ENCODE data around the gene PRPH.

Gene PRPH

DNA sequence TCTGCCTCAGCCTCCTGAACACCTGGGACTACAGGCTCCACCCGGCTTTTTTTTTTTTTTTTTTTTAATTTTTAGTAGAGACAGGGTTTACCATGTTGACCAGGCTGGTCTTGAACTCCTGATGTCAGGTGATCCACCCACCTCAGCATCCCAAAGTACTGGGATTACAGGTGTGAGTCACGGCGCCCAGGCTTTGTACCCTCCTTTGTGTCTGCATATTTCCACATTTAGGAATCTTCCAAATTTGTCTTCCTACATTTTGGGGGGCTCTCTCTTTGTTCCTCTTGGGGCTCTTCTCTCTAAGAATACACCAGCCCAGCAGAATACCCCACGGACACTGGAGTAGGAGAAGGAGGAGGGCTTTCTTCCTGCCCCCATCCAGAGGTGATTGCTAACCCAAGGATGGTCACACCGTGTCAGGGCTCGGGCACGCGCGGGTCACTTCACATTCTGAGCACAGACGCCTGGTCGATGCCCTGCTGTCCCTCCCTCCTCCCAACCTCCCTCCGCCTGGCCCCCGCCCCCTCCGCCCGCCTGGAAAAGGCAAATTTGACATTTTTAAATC lies 49.6 kb downstream of the PRPH start:
- peaks cover 64% of the 10 kb centered on the region for H3K4me1 ChIP-seq
- no peaks in the 10 kb centered on the region for H3K36me3 ChIP-seq
- no peak for TF ChIP-seq Cebpa-rat (IDR thresholded peaks at IDR 0.05)
- peaks cover 80% of the 10 kb centered on the region for H4K20me1 ChIP-seq
- no peaks in the 10 kb centered on the region for H3K9me3 ChIP-seq
- H3K4me3 ChIP-seq: peak overlapping the region; percentile 65
- no peak overlapping the region for H3K27ac ChIP-seq
- H3K4me2 ChIP-seq: peak overlapping the region; percentile 99
- H3K9ac ChIP-seq: no peak overlapping the region
- H3K27me3 ChIP-seq: peaks cover 94% of the 10 kb centered on the region

DNA sequence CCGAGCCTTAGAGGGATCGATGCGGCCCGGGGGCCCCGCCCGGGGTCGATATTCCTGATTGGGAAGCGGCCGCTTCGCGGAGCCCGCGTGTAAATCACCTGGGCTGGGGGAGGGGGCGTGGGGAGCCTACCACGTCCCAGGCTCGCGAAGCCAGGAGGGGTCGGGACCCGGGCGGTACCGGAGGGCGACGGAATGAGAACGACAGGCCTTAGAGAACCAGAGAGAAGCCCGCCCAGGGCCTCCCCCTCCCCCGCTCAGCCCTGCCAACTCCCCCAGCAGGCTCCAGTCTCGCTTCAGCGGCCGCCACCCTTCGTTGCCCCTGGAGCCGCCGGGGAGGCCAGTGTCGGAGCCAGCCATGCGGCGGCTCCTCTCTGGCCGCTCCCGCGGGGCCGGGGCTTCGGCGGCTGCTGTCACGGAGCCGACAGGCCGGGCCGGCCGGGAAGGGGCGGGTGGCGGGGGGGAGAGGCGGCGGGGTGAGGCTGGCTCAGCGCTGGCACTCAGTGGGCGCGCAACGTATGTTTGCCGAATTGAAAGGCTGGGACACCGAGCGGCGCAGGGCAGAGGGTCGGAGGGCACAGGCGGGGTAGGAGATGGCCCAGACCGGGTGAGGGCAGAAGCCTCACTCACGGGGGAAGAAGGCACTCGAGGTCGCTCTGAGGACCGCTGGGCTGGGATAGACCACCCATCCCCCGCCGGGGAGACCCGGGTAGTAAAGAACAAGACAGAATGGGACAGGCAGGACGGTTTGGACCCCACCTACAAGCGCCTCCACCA lies 50.3 kb downstream of the PRPH start:
- Histone ChIP-seq H3K9me3 (no peaks in the 10 kb centered on the region), H3K27ac (no peak overlapping the region), H3K27me3 (peaks cover 87% of the 10 kb centered on the region), H3K9ac (peak overlapping the region; percentile 38; the same call in 1 of the 2 replicates), H3K36me3 (no peaks in the 10 kb centered on the region), H3K4me3 (peak overlapping the region; percentile 65), H4K20me1 (peaks cover 74% of the 10 kb centered on the region), H3K4me2 (peak overlapping the region; percentile 99), H3K4me1 (peaks cover 64% of the 10 kb centered on the region)
- no peak for TF ChIP-seq Cebpa-rat (IDR thresholded peaks at IDR 0.05)

DNA sequence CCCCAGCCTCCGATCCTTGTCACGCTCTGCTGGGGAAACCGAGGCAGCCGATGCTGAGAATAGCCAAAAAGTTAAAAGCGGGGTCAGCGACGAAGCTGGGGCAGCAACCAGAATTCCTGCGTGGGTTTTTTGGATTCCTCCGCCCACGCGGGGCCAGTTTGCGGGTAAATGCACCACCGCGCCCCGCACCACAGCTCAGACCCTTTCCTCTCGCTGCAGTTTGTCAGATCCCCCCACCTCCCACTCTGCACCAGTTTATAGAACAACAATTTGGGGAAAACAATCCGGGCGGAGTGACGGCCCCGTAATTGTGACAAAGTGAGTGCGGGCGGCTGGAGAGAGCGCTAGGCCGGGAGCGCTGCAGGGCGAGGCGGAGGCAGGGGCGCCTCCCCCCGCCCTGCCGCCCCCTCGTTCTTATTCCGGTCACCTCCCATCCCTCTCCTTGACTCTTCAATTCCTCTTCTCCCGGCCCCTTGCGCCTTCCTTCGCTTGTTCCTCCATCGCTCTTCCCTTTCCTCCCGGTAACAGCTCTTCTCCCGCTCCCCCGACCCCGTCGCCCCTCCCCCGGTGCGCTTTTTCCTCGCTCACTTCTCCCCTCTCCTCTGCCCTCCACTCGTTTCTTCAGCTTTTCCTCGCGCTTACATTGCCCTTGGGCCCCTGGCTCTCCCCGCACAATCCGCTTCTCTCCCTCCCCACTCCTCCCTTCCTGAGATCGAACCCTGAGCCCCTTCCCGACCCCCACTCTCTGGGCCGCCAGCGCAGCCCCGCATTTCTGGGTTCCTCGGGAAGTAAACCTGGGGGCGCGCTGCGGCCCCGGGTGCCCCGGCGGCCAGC lies 51.1 kb downstream of the PRPH start:
- Histone ChIP-seq H3K27me3 (peaks cover 79% of the 10 kb centered on the region), H3K9me3 (no peaks in the 10 kb centered on the region), H3K9ac (peak overlapping the region; percentile 38; the same call in 1 of the 2 replicates), H3K4me2 (peak overlapping the region; percentile 99), H3K36me3 (no peaks in the 10 kb centered on the region), H3K27ac (no peak overlapping the region), H3K4me3 (peak overlapping the region; percentile 65), H3K4me1 (peaks cover 64% of the 10 kb centered on the region), H4K20me1 (peaks cover 66% of the 10 kb centered on the region)
- TF ChIP-seq Cebpa-rat (IDR thresholded peaks at IDR 0.05): no peak

DNA sequence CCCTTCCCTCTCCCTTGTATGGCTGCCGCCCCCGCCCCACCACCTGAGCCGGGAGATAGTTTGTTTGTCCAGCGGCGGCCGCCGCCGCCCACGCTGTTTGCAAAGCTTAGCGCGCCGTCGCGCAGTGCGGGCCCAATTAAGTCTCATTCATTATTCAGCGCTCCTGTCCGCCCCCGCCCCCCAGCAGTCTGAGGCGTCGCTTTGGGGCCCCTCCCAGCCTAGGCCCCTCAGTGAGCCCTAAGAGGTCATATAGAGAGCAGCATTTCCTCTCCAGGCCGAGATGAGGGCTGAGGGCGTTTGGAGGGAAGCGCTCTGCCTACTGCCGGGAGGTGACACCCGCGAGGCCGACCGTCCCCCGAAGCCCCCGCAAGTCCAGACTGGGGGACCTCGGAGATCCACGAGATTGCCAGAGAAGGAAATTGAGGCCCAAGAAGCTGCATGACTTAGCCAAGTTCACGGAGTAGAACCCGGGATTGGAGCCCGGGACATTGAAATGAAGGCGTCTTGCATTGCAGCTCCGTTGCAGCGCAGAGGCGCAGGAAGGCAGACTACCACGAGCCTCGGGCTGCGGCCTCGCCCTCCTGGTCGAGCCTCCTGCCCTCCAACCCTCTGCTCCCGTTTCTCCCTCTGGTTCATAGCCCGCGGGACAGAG lies 51.8 kb downstream of the PRPH start, which contains the start of gene DNAJC22:
TSS of gene DNAJC22 (plus strand) at position 230 of the 652 bp plus-strand sequence. CDS start 1,985 bp downstream, outside the sequence.
- peak within 1 kb of the TSS; percentile 65 for H3K4me3 ChIP-seq
- H4K20me1 ChIP-seq: peaks cover 59% of the 10 kb centered on the region
- peak within 1 kb of the TSS; percentile 99 for H3K4me2 ChIP-seq
- H3K36me3 ChIP-seq: no peaks in the 10 kb centered on the region
- peaks cover 64% of the 10 kb centered on the region for H3K4me1 ChIP-seq
- H3K9me3 ChIP-seq: no peaks in the 10 kb centered on the region
- no peak within 1 kb of the TSS for H3K27ac ChIP-seq
- peaks cover 72% of the 10 kb centered on the region for H3K27me3 ChIP-seq
- no peak for TF ChIP-seq Cebpa-rat (IDR thresholded peaks at IDR 0.05)
- H3K9ac ChIP-seq: peak within 1 kb of the TSS; percentile 38; the same call in 1 of the 2 replicates

DNA sequence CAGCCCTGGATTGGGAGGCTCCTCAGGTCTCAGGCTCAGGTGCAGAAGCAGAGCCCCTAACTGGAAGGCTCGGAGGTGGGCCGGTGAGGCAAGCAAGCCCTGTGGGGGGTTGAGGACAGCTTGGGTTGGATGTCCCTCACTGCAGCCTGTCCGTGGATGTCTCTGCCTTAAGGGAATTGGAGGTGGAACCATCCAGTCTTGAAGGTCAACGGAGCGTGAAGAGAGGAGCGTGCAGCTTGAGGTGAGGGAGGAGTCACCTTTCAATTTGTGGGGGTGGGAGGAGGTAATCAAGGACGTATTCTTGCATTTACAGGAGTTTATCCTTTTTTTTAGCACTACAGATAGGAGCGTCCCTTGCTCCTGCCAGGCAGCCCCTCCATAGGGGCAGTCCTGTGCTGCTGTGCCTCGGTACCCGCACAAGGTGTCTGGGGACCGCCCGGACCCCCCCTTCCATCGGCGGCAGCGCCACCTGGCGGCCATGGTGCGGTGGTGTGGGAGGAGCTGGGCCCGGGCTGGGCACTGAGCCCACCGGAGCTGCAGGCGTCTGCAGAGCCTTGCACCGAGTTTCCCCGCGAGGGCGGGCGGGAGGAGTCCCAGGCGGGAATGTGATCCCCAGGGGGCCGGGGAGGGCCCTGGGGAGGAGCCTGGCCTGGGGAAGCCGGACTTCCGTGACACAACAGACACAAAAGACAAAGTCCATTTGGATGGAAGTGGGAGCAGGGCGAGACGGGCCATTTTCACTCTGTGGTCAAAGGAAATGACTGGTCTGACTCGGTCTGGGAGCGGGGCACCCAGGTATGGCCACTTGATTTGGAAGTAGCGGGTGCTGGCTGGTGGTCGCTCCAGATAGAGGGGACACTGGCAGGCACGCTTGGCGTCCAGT lies 52.6 kb downstream of the PRPH start:
- no peak overlapping the region for H3K9ac ChIP-seq
- peaks cover 64% of the 10 kb centered on the region for H3K27me3 ChIP-seq

More for the DNA sequence above, 52.6 kb downstream of the PRPH start:
- Histone ChIP-seq H3K4me3 (peak overlapping the region; percentile 65), H3K27ac (no peak overlapping the region), H4K20me1 (peaks cover 51% of the 10 kb centered on the region), H3K4me2 (peak overlapping the region; percentile 99), H3K36me3 (no peaks in the 10 kb centered on the region), H3K9me3 (no peaks in the 10 kb centered on the region), H3K4me1 (peaks cover 58% of the 10 kb centered on the region)
- TF ChIP-seq Cebpa-rat (IDR thresholded peaks at IDR 0.05): no peak
